Endodermal cell (in vitro differentiated cells): ENCODE measurements around the gene PMEPA1. TPM values are rescaled to one million over a fixed set of nuclear protein-coding genes. Genes with fewer than 3 reads are reported as not detected.

Experiments
- DNase-seq: peaks from one replicate; pipeline ENCODE4 v3.0.0-alpha.2; 2017
- H3K27ac ChIP-seq: 2 replicates; pipeline ENCODE4 v1.5.1; 2013; ENCODE audit warnings: mild to moderate bottlenecking, low read depth, low read length, moderate library complexity
- H3K27me3 ChIP-seq: 2 replicates; pipeline ENCODE4 v1.6.1; 2013; ENCODE audit warnings: mild to moderate bottlenecking, low read length, moderate library complexity; ENCODE audit not compliant: insufficient read depth, control insufficient read depth, poor library complexity, severe bottlenecking
- H3K36me3 ChIP-seq: 2 replicates; pipeline ENCODE4 v1.7.0; 2013; ENCODE audit warnings: mild to moderate bottlenecking, low read length, moderate library complexity; ENCODE audit not compliant: control insufficient read depth, insufficient read depth
- H3K4me1 ChIP-seq: one replicate; pipeline ENCODE4 v1.7.0; 2013; ENCODE audit warnings: low read length; ENCODE audit not compliant: control insufficient read depth, insufficient read depth
- H3K4me3 ChIP-seq: 2 replicates; pipeline ENCODE4 v1.5.1; 2013; ENCODE audit warnings: mild to moderate bottlenecking, low read length, moderate library complexity
- H3K9ac ChIP-seq: 2 replicates; pipeline ENCODE4 v1.6.1; 2013; ENCODE audit warnings: mild to moderate bottlenecking, low read length, moderate library complexity; ENCODE audit not compliant: poor library complexity, severe bottlenecking; ENCODE audit errors: extremely low read depth
- H3K9me3 ChIP-seq: 2 replicates; pipeline ENCODE4 v1.6.1; 2013; ENCODE audit warnings: mild to moderate bottlenecking, low read length, moderate library complexity; ENCODE audit not compliant: control insufficient read depth
- H3K27ac Mint-ChIP-seq: 2 replicates; pipeline ENCODE4 v1.8.0; 2020; ENCODE audit warnings: mixed read lengths
- H3K27me3 Mint-ChIP-seq: 2 replicates; pipeline ENCODE4 v1.8.0; 2021; ENCODE audit warnings: mild to moderate bottlenecking, mixed read lengths; ENCODE audit not compliant: insufficient read depth
- H3K36me3 Mint-ChIP-seq: 2 replicates; pipeline ENCODE4 v1.8.0; 2020; ENCODE audit warnings: low read depth, mixed read lengths
- H3K4me1 Mint-ChIP-seq: 2 replicates; pipeline ENCODE4 v1.8.0; 2020; ENCODE audit warnings: mixed read lengths
- H3K4me3 Mint-ChIP-seq: 2 replicates; pipeline ENCODE4 v1.8.0; 2020; ENCODE audit warnings: mild to moderate bottlenecking, moderate library complexity, mixed read lengths
- H3K9me3 Mint-ChIP-seq: 2 replicates; pipeline ENCODE4 v1.8.0; 2020; ENCODE audit warnings: mild to moderate bottlenecking, mixed read lengths
- CTCF ChIP-seq: fragments of 200-600 bp; sonication (generic); conservative IDR thresholded peaks from 2 replicates; pipeline ENCODE4 v1.5.0; 2021; ENCODE audit warnings: antibody characterized with exemption, mild to moderate bottlenecking
- WGBS, 2 experiments: methylation state at CpG; one replicate each; pipeline versions ENCODE4 v1.1.5 to v1.1.7; 2013; ENCODE audit warnings: missing lambda C conversion rate in 2 of 2, mixed read lengths in 1 of 2; ENCODE audit not compliant: insufficient coverage in 1 of 2, insufficient read length in 1 of 2; 5-methylcytosine and 5-hydroxymethylcytosine counted together
- total RNA-seq, 2 donors: library from RNA; stranded (reverse); fragmentation: NEBNext Ultra II Directional in 1 of 2; extraction: Animal tissue kit (Norgen Biotek cat#: 25700) in 1 of 2; gene quantifications; 2 replicates in 1 of 2; 3 replicates in 1 of 2; pipeline ENCODE4 v1.2.1, GENCODE V29; 2021

Gene PMEPA1
- total RNA-seq, 2 donors from 2014 or later: 18.8 to 37.4 TPM

DNA sequence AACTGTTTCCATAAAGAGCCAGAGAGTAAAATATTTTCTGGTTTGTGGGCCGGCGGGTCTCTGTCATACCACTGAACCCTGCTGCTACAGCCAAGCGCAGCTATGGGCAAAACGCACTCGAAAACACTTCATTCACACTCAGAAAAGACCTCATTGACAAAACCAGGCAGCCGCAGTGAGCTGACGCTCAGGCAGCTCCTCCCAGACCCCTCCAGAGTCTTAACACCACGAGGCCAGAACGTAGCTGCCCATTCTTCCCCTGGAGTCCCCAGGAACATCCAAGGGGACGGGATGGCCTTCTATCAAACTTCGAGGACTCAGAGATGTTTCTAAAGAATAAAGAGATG, 54.0 kb downstream of the PMEPA1 start:
- 93 to 100% methylated on average over 2 to 11 of the region's 11 CpGs for WGBS, 2 experiments
- H3K4me3 ChIP-seq: no peak overlapping the region

DNA sequence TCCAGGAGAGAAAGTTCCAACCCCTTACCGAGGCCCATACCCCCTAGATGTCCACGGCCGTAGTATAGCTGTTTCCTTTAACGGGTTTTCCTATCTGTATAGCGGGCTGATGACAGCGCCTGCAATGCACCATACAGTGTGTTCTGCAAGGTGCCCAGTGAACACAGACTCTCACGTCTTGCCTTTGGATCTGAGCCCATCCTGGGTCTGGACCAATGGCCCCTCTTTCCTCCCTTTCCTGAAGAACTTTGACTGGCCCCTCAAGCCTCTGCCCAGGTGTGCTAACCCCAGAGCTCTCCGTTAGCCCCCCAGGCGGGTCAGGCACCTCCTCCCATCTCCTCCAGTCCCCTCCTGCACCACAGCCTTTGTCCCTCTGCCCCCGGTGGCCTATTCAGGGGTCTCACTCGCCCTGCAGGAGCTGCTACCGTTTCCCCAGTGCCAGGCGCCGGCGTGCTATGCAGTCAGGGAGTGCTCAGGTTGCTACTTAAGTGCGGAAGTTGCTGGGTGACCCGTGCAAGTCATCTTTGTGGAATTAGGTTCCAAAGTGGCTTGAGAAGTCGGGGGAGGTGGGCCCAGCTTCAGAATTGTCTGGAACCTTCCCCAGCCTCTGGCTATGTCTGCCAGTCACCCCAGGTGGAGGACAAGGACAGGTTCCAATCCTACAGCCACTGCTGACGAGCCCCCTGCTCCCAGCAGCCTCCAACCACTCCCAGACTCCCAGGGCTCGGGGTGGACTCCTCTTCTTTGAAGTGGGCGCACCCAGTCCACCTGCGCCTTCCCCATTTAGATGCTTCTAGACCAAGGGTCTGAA, 54.6 kb downstream of the PMEPA1 start:
- peak; percentile 73 for DNase-seq
- peaks cover 69% of the 10 kb centered on the region for H3K36me3 ChIP-seq

More for the DNA sequence above, 54.0 kb downstream of the PMEPA1 start:
- no peak for DNase-seq
- H3K27me3 ChIP-seq: no peaks in the 10 kb centered on the region
- Mint-ChIP-seq H3K36me3 (peaks cover 33% of the 10 kb centered on the region), H3K27ac (peak overlapping the region; percentile 25), H3K27me3 (no peaks in the 10 kb centered on the region), H3K4me1 (peaks cover 14% of the 10 kb centered on the region), H3K4me3 (no peak overlapping the region), H3K9me3 (no peaks in the 10 kb centered on the region)
- H3K27ac ChIP-seq: peak overlapping the region; percentile 66
- peaks cover 6% of the 10 kb centered on the region for H3K4me1 ChIP-seq
- no peak for TF ChIP-seq CTCF
- peaks cover 72% of the 10 kb centered on the region for H3K36me3 ChIP-seq
- H3K9ac ChIP-seq: no peak overlapping the region
- H3K9me3 ChIP-seq: no peaks in the 10 kb centered on the region

GRCh38 chr20:57654363-57654997, 55.3 kb downstream of the PMEPA1 start:
- no peak overlapping the region for H3K27ac Mint-ChIP-seq
- peaks cover 26% of the 10 kb centered on the region for H3K4me1 Mint-ChIP-seq
- no peaks in the 10 kb centered on the region for H3K9me3 ChIP-seq
- no peak overlapping the region for H3K4me3 ChIP-seq
- peaks cover 7% of the 10 kb centered on the region for H3K4me1 ChIP-seq
- peaks cover 36% of the 10 kb centered on the region for H3K36me3 Mint-ChIP-seq
- WGBS, 2 experiments: 58 to 73% methylated on average over 3 to 12 of the region's 12 CpGs
- peak; percentile 88 for DNase-seq
- no peak overlapping the region for H3K9ac ChIP-seq
- peak; percentile 95 for TF ChIP-seq CTCF
- H3K27me3 Mint-ChIP-seq: no peaks in the 10 kb centered on the region
- H3K27ac ChIP-seq: peak overlapping the region; percentile 47
- no peaks in the 10 kb centered on the region for H3K27me3 ChIP-seq
- peaks cover 69% of the 10 kb centered on the region for H3K36me3 ChIP-seq
- H3K4me3 Mint-ChIP-seq: no peak overlapping the region
- no peaks in the 10 kb centered on the region for H3K9me3 Mint-ChIP-seq

More for the DNA sequence above, 54.6 kb downstream of the PMEPA1 start:
- peaks cover 36% of the 10 kb centered on the region for H3K36me3 Mint-ChIP-seq
- Histone ChIP-seq H3K27me3 (no peaks in the 10 kb centered on the region), H3K27ac (peak overlapping the region; percentile 66), H3K4me3 (no peak overlapping the region), H3K9me3 (no peaks in the 10 kb centered on the region), H3K4me1 (peaks cover 7% of the 10 kb centered on the region), H3K9ac (no peak overlapping the region)
- H3K4me1 Mint-ChIP-seq: peaks cover 20% of the 10 kb centered on the region
- no peak overlapping the region for H3K4me3 Mint-ChIP-seq
- no peaks in the 10 kb centered on the region for H3K9me3 Mint-ChIP-seq
- peak; percentile 31 for TF ChIP-seq CTCF
- H3K27ac Mint-ChIP-seq: peak overlapping the region; percentile 48
- H3K27me3 Mint-ChIP-seq: no peaks in the 10 kb centered on the region
- 89 to 90% methylated on average over 16 to 22 of the region's 22 CpGs for WGBS, 2 experiments
